H1 (cell line): ENCODE data around the gene ITPKC. TPM values are rescaled to one million over a fixed set of nuclear protein-coding genes. Genes with fewer than 3 reads are reported as not detected.

Source experiments
- CTCF ChIA-PET: fragments of 300-600 bp; sonication (Branson Sonifier 250); formaldehyde crosslinking; loops from one replicate; lab custom pipeline; 2021; ENCODE audit not compliant: partially characterized antibody; lab: Charles Lee
- POLR2A ChIA-PET: fragments of 300-600 bp; sonication (Branson Sonifier 250); formaldehyde crosslinking; loops from one replicate; lab custom pipeline; 2021; ENCODE audit warnings: inconsistent platforms; ENCODE audit not compliant: partially characterized antibody; lab: Charles Lee
- DNase-seq, 2 experiments: peaks; one replicate each; pipeline versions ENCODE4 v3.0.0 to v3.0.0-alpha.2; 2010 to 2022; ENCODE audit warnings: low spot score in 2 of 2, low read depth in 1 of 2, mixed read lengths in 1 of 2
- FAIRE-seq: peaks from 2 replicates; lab custom pipeline; 2011; peaks lifted over from hg19 to GRCh38; lab: Jason Lieb, UNC
- H2AFZ ChIP-seq: 2 replicates; pipeline ENCODE4 v1.8.1; 2012; ENCODE audit warnings: low read length, inconsistent platforms
- H2AK5ac ChIP-seq: 2 replicates; pipeline ENCODE4 v1.6.1; 2013; ENCODE audit warnings: low read depth, low read length
- H2BK120ac ChIP-seq: replicated peaks from 2 replicates; pipeline ENCODE3; 2013; ENCODE audit warnings: low read depth, low read length, inconsistent platforms
- H2BK12ac ChIP-seq: 2 replicates; pipeline ENCODE4 v1.6.1; 2013; ENCODE audit warnings: low read depth, low read length
- H2BK15ac ChIP-seq: 2 replicates; pipeline ENCODE4 v1.6.1; 2013; ENCODE audit warnings: low read length
- H2BK20ac ChIP-seq: 2 replicates; pipeline ENCODE4 v1.6.1; 2013; ENCODE audit warnings: low read length
- H2BK5ac ChIP-seq: 2 replicates; pipeline ENCODE4 v1.6.1; 2013; ENCODE audit warnings: low read depth, low read length
- H3K14ac ChIP-seq: 2 replicates; pipeline ENCODE4 v1.6.1; 2013; ENCODE audit warnings: inconsistent platforms; ENCODE audit not compliant: insufficient read length
- H3K18ac ChIP-seq: 2 replicates; pipeline ENCODE4 v1.6.1; 2013; ENCODE audit warnings: low read length; ENCODE audit errors: extremely low read depth
- H3K23ac ChIP-seq: 2 replicates; pipeline ENCODE4 v1.6.1; 2013; ENCODE audit warnings: inconsistent platforms; ENCODE audit not compliant: insufficient read length
- H3K23me2 ChIP-seq: 2 replicates; pipeline ENCODE4 v1.6.1; 2013; ENCODE audit warnings: low read depth, low read length
- H3K27ac ChIP-seq: 2 replicates; pipeline ENCODE4 v1.6.1; 2011; ENCODE audit warnings: low read depth, low read length, inconsistent platforms
- H3K27me3 ChIP-seq, 4 experiments: replicated peaks in 1 of 4; 1 replicate in 1 of 4; 2 replicates in 3 of 4; pipeline versions ENCODE4 v1.6.1 to v1.8.1; 2011 to 2013; ENCODE audit warnings: low read length in 3 of 4, mild to moderate bottlenecking in 3 of 4, inconsistent platforms in 2 of 4, mixed read lengths in 2 of 4, moderate library complexity in 1 of 4; ENCODE audit not compliant: control insufficient read depth in 3 of 4, insufficient read depth in 3 of 4; ENCODE audit errors: extremely low read depth in 1 of 4
- H3K36me3 ChIP-seq, 4 experiments: 2 replicates each; pipeline versions ENCODE4 v1.6.1 to v1.8.1; 2011 to 2013; ENCODE audit warnings: mild to moderate bottlenecking in 4 of 4, low read length in 3 of 4, moderate library complexity in 2 of 4, control low read depth in 1 of 4, inconsistent platforms in 1 of 4; ENCODE audit not compliant: insufficient read depth in 4 of 4, control insufficient read depth in 2 of 4
- H3K4ac ChIP-seq: replicated peaks from 2 replicates; pipeline ENCODE3; 2013; ENCODE audit warnings: low read length, low read depth, mixed read lengths, inconsistent platforms; ENCODE audit not compliant: insufficient read length
- H3K4me1 ChIP-seq, 4 experiments: replicated peaks in 1 of 4; 1 replicate in 1 of 4; 2 replicates in 3 of 4; pipeline versions ENCODE4 v1.6.1 to v1.8.1; 2011 to 2013; ENCODE audit warnings: low read length in 3 of 4, inconsistent platforms in 2 of 4, mixed read lengths in 1 of 4; ENCODE audit not compliant: insufficient read depth in 4 of 4, control insufficient read depth in 3 of 4
- H3K4me2 ChIP-seq, 2 experiments: 2 replicates each; pipeline versions ENCODE4 v1.6.1 to v1.8.1; 2011 to 2013; ENCODE audit warnings: low read depth in 2 of 2, low read length in 2 of 2, control low read depth in 1 of 2, inconsistent platforms in 1 of 2, mild to moderate bottlenecking in 1 of 2; ENCODE audit not compliant: insufficient read depth in 1 of 2
- H3K4me3 ChIP-seq, 4 experiments: fragments of 200-600, 300-600 bp in 1 of 4; sonication (generic), shearing (Covaris generic), sonication (Bioruptor Twin) in 1 of 4; 2 replicates each; pipeline versions ENCODE4 v1.5.1 to v1.8.1; 2011 to 2016; ENCODE audit warnings: low read length in 4 of 4, low read depth in 3 of 4, control low read depth in 2 of 4, inconsistent platforms in 2 of 4, mild to moderate bottlenecking in 2 of 4, mixed read lengths in 1 of 4, moderate library complexity in 1 of 4; ENCODE audit not compliant: insufficient read depth in 2 of 4; ENCODE audit errors: extremely low read depth in 1 of 4
- H3K56ac ChIP-seq: replicated peaks from 2 replicates; pipeline ENCODE3; 2013; ENCODE audit warnings: low read depth, mild to moderate bottlenecking, mixed read lengths, low read length, inconsistent platforms; ENCODE audit not compliant: insufficient read length
- H3K79me1 ChIP-seq: 2 replicates; pipeline ENCODE4 v1.6.1; 2013; ENCODE audit warnings: low read depth, low read length, control low read depth
- H3K79me2 ChIP-seq, 2 experiments: 2 replicates each; pipeline versions ENCODE4 v1.6.1 to v1.8.1; 2012 to 2013; ENCODE audit warnings: low read length in 2 of 2, mild to moderate bottlenecking in 2 of 2, inconsistent platforms in 1 of 2; ENCODE audit not compliant: insufficient read depth in 2 of 2, control insufficient read depth in 1 of 2
- H3K9ac ChIP-seq, 4 experiments: replicated peaks in 1 of 4; 1 replicate in 1 of 4; 2 replicates in 3 of 4; pipeline versions ENCODE4 v1.6.1 to v1.8.1; 2011 to 2013; ENCODE audit warnings: low read depth in 3 of 4, low read length in 3 of 4, control low read depth in 2 of 4, mild to moderate bottlenecking in 2 of 4, moderate library complexity in 2 of 4, inconsistent platforms in 1 of 4; ENCODE audit errors: extremely low read depth in 1 of 4
- H3K9me3 ChIP-seq, 2 experiments: 2 replicates each; pipeline versions ENCODE4 v1.6.1 to v1.8.1; 2012 to 2013; ENCODE audit warnings: mild to moderate bottlenecking in 2 of 2, moderate library complexity in 2 of 2, control low read depth in 1 of 2, inconsistent platforms in 1 of 2, low read depth in 1 of 2, low read length in 1 of 2, mixed read lengths in 1 of 2; ENCODE audit not compliant: insufficient read depth in 2 of 2
- H4K20me1 ChIP-seq, 2 experiments: replicated peaks in 1 of 2; 2 replicates each; pipeline versions ENCODE3 to v1.8.1; 2011 to 2013; ENCODE audit warnings: inconsistent platforms in 2 of 2, low read length in 2 of 2, mild to moderate bottlenecking in 1 of 2; ENCODE audit not compliant: insufficient read depth in 2 of 2, control insufficient read depth in 1 of 2
- H4K5ac ChIP-seq: 2 replicates; pipeline ENCODE4 v1.6.1; 2013; ENCODE audit warnings: low read length, low read depth, mixed read lengths, inconsistent platforms; ENCODE audit not compliant: insufficient read length
- H4K8ac ChIP-seq: 2 replicates; pipeline ENCODE4 v1.8.0; 2013; ENCODE audit warnings: mild to moderate bottlenecking, moderate library complexity, low read length, inconsistent platforms; ENCODE audit not compliant: insufficient read depth; ENCODE audit errors: extremely low read depth
- H4K91ac ChIP-seq: replicated peaks from 2 replicates; pipeline ENCODE3; 2013; ENCODE audit warnings: low read length, mixed read lengths, inconsistent platforms; ENCODE audit not compliant: insufficient read length
- CBX5 ChIP-seq: fragments of 300-800, 300-1000 bp; sonication (generic); IDR thresholded peaks from 2 replicates; pipeline ENCODE4 v1.7.1; 2016; ENCODE audit warnings: antibody characterized with exemption, low read length, low read depth
- EP300 ChIP-seq, 2 experiments: IDR thresholded peaks; 1 replicate in 1 of 2; 2 replicates in 1 of 2; pipeline ENCODE4 v1.6.1; 2011 to 2012; ENCODE audit warnings: low read depth in 2 of 2, low read length in 2 of 2, mild to moderate bottlenecking in 2 of 2, borderline replicate concordance in 1 of 2, inconsistent platforms in 1 of 2, moderate library complexity in 1 of 2
- GABPA ChIP-seq: IDR thresholded peaks from 2 replicates; pipeline ENCODE4 v1.6.1; 2011; ENCODE audit warnings: mild to moderate bottlenecking, low read length, moderate library complexity, borderline replicate concordance; ENCODE audit not compliant: insufficient read depth
- HDAC2 ChIP-seq, 2 experiments: fragments of 300-600 bp in 1 of 2; sonication (generic) in 1 of 2; IDR thresholded peaks; 2 replicates each; pipeline ENCODE4 v1.6.1; 2011 to 2012; ENCODE audit warnings: low read depth in 2 of 2, low read length in 2 of 2, mild to moderate bottlenecking in 2 of 2, moderate library complexity in 2 of 2, borderline replicate concordance in 1 of 2, inconsistent platforms in 1 of 2
- JUND ChIP-seq: IDR thresholded peaks from 2 replicates; pipeline ENCODE4 v1.6.1; 2011; ENCODE audit warnings: mild to moderate bottlenecking, improper control_type of control experiment, low read length
- MAFK ChIP-seq: IDR thresholded peaks from 2 replicates; pipeline ENCODE4 v1.6.1; 2012; ENCODE audit warnings: low read depth, mild to moderate bottlenecking, improper control_type of control experiment, low read length
- MAX ChIP-seq: IDR thresholded peaks from 2 replicates; pipeline ENCODE4 v1.6.1; 2012; ENCODE audit warnings: inconsistent platforms
- NRF1 ChIP-seq: IDR thresholded peaks from 2 replicates; pipeline ENCODE4 v1.6.1; 2011; ENCODE audit warnings: mild to moderate bottlenecking, low read depth, low read length, improper control_type of control experiment
- POLR2A ChIP-seq, 2 experiments: IDR thresholded peaks; 1 replicate in 1 of 2; 2 replicates in 1 of 2; pipeline ENCODE4 v1.6.1; 2011; ENCODE audit warnings: low read depth in 2 of 2, low read length in 2 of 2, mild to moderate bottlenecking in 2 of 2; ENCODE audit errors: control extremely low read depth in 1 of 2
- SIRT6 ChIP-seq: IDR thresholded peaks from one replicate; pipeline ENCODE4 v1.7.1; 2012; ENCODE audit warnings: low read length, inconsistent platforms
- SP1 ChIP-seq: IDR thresholded peaks from 2 replicates; pipeline ENCODE4 v1.6.1; 2011; ENCODE audit warnings: low read depth, low read length
- SRF ChIP-seq: IDR thresholded peaks from 2 replicates; pipeline ENCODE4 v1.6.1; 2011; ENCODE audit warnings: mild to moderate bottlenecking, low read depth, low read length, moderate library complexity
- TAF1 ChIP-seq: IDR thresholded peaks from 2 replicates; pipeline ENCODE4 v1.6.1; 2011; ENCODE audit warnings: mild to moderate bottlenecking, low read depth, low read length
- TAF7 ChIP-seq: optimal IDR thresholded peaks from 2 replicates; pipeline ENCODE3; 2011; ENCODE audit warnings: low read depth, mild to moderate bottlenecking, inconsistent platforms, low read length, moderate library complexity, borderline replicate concordance
- TEAD4 ChIP-seq: IDR thresholded peaks from 2 replicates; pipeline ENCODE4 v1.6.1; 2012; ENCODE audit warnings: low read depth, low read length, inconsistent platforms, mixed read lengths
- WGBS, 2 experiments: shearing (Covaris generic) in 1 of 2; methylation state at CpG; one replicate each; pipeline versions ENCODE4 v1.1.6 to v1.1.7; 2013 to 2015; ENCODE audit warnings: low lambda C conversion rate in 2 of 2, mixed read lengths in 2 of 2, inconsistent platforms in 1 of 2, low coverage in 1 of 2, missing lambda C conversion rate in 1 of 2; ENCODE audit not compliant: insufficient replicate concordance in 2 of 2, insufficient coverage in 1 of 2, insufficient read length in 1 of 2; ENCODE audit errors: extremely low coverage in 1 of 2, missing lambda C conversion rate in 1 of 2; 5-methylcytosine and 5-hydroxymethylcytosine counted together
- polyA plus RNA-seq, 7 experiments: library from polyadenylated mRNA; depleted of rRNA in 3 of 7; stranded (reverse) in 5 of 7; unstranded in 2 of 7; fragments of >200 nt in 5 of 7; fragments of 200-250 nt in 2 of 7; gene quantifications; 1 replicate in 5 of 7; 2 replicates in 1 of 7; 4 replicates in 1 of 7; pipeline versions ENCODE4 v1.2.1 to v1.2.3, GENCODE V29; 2011 to 2013; ENCODE audit warnings: missing spikeins in 2 of 7, mixed read lengths in 2 of 7
- total RNA-seq: library from RNA; stranded (reverse); fragmentation: NEBNext Ultra II Directional; extraction: Animal tissue kit (Norgen Biotek cat#: 25700); gene quantifications from 2 replicates; pipeline ENCODE4 v1.2.1, GENCODE V29; 2021

Gene ITPKC
- total and polyA plus RNA-seq, 2 of the 8 experiments (the other 6 are each of a cell fraction or from before 2014, with no cell fraction given) = 5.2 to 8.9 TPM

DNA sequence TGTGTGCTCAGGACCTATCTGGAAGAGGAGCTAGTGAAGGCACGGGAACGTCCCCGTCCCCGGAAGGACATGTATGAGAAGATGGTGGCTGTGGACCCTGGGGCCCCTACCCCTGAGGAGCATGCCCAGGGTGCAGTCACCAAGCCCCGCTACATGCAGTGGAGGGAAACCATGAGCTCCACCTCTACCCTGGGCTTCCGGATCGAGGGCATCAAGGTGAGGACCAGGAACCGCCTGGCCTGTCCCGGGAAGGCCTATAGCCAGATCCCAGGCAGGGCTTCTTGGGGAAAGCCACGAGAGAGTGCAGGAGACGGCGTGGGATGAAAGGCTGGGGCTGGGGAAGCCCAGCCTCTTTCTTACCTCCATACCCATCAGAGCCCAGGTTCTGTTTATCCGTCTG, 16.2 kb downstream of the ITPKC start:
- Histone ChIP-seq H3K9ac (no peak overlapping the region), H3K23ac (no peak overlapping the region), H2AFZ (no peak overlapping the region), H3K27me3 (no peaks in the 10 kb centered on the region), H2BK20ac (no peak overlapping the region), H3K27ac (no peak overlapping the region), H2BK120ac (no peak overlapping the region), H3K4me3 (no peak overlapping the region), H3K4me1 (no peaks in the 10 kb centered on the region; a peak in 1 of 7 replicates), H3K4me2 (no peak overlapping the region), H3K79me2 (no peaks in the 10 kb centered on the region), H2BK15ac (no peak overlapping the region), H3K23me2 (no peaks in the 10 kb centered on the region), H2BK12ac (no peak overlapping the region), H4K5ac (no peak overlapping the region), H3K79me1 (no peaks in the 10 kb centered on the region; the same call in 1 of the 2 replicates), H4K8ac (no peak overlapping the region), H3K4ac (no peak overlapping the region), H3K36me3 (peaks cover 4 to 31% (median 22%) of the 10 kb centered on the region in 4 experiments; a peak in 6 of 8 replicates), H3K14ac (no peak overlapping the region), H2BK5ac (no peak overlapping the region), H3K56ac (no peak overlapping the region), H4K91ac (no peak overlapping the region), H3K18ac (no peak overlapping the region), H4K20me1 (peaks cover 0 to 2% of the 10 kb centered on the region in 2 experiments), H2AK5ac (no peak overlapping the region), H3K9me3 (no peaks in the 10 kb centered on the region)
- ChIA-PET CTCF (interaction anchor here (1.0 to 2.3 kb wide), 4 partner anchors 10 to 87 kb away, joined by 3 to 10 read pairs (median 4); partner anchors contain the start of genes COQ8B and ITPKC), POLR2A (interaction anchor here (1.0 to 3.0 kb wide), 6 partner anchors 10 to 91 kb away, joined by 3 to 10 read pairs (median 6); partner anchors contain the start of genes ACTMAP, COQ8B and ITPKC)
- FAIRE-seq (no peak), DNase-seq (no peak)
- WGBS, 2 experiments = 96% methylated on average over 12 of the region's 13 CpGs; no CpG with 5 or more reads in 1 of the 2 experiments
- TF ChIP-seq SRF = no peak
- no peak for TF ChIP-seq JUND
- TF ChIP-seq HDAC2 (IDR thresholded peaks at IDR 0.05; ENCODE audit: borderline replicate concordance in 1 of 2, low read depth in 2 of 2, low read length in 2 of 2) = no peak
- no peak for TF ChIP-seq CBX5
- TF ChIP-seq SP1 = no peak
- TF ChIP-seq EP300 (IDR thresholded peaks at IDR 0.05; ENCODE audit: borderline replicate concordance in 1 of 2, low read depth in 2 of 2, low read length in 2 of 2) = no peak
- no peak for TF ChIP-seq NRF1
- no peak for TF ChIP-seq GABPA
- TF ChIP-seq MAX = no peak
- TF ChIP-seq MAFK = no peak
- no peak for TF ChIP-seq POLR2A (IDR thresholded peaks at IDR 0.05; ENCODE audit: control extremely low read depth in 1 of 2, low read depth in 2 of 2, low read length in 2 of 2)
- TF ChIP-seq TEAD4 = no peak
- no peak for TF ChIP-seq TAF7
- TF ChIP-seq SIRT6 = no peak
- no peak for TF ChIP-seq TAF1
